Ovary (tissue), 9 donors: ENCODE measurements around the gene S1PR5. TPM values are rescaled to one million over a fixed set of nuclear protein-coding genes. Genes with fewer than 3 reads are reported as not detected.

ENCODE experiments used
- DNase-seq, 5 donors: peaks; one replicate each; pipeline ENCODE4 v3.0.0-alpha.2; 2019 to 2020
- H3K27ac ChIP-seq, 2 donors: fragments of 200-600 bp; one replicate each; pipeline versions ENCODE4 v1.5.1 to v1.8.0; 2019 to 2022
- H3K27me3 ChIP-seq: fragments of 200-600 bp; one replicate; pipeline ENCODE4 v1.8.0; 2022
- H3K36me3 ChIP-seq: fragments of 200-600 bp; sonication (generic); one replicate; pipeline ENCODE4 v1.5.1; 2019
- H3K4me1 ChIP-seq: one replicate; pipeline ENCODE4 v1.8.1; 2013; ENCODE audit warnings: mild to moderate bottlenecking, moderate library complexity; ENCODE audit not compliant: insufficient read depth
- H3K4me3 ChIP-seq: fragments of 200-600 bp; sonication (generic); one replicate; pipeline ENCODE4 v1.5.1; 2017
- H3K9me3 ChIP-seq, 2 donors: fragments of 200-600 bp in 1 of 2; sonication (generic) in 1 of 2; one replicate each; pipeline versions ENCODE4 v1.5.1 to v1.8.1; 2013 to 2019; ENCODE audit warnings: mild to moderate bottlenecking in 1 of 2, moderate library complexity in 1 of 2
- EP300 ChIP-seq: sonication (generic); formaldehyde crosslinking; IDR thresholded peaks from one replicate; pipeline ENCODE4 v1.6.1; 2017; ENCODE audit warnings: antibody characterized with exemption
- POLR2A ChIP-seq: fragments of 450-650 bp; IDR thresholded peaks from one replicate; pipeline ENCODE4 v1.6.1; 2017; ENCODE audit warnings: antibody characterized with exemption, mild to moderate bottlenecking, moderate library complexity
- WGBS, 3 donors: extraction: QIAGEN DNeasy Blood & Tissue Kit in 1 of 3; methylation state at CpG; one replicate each; pipeline versions ENCODE4 v1.1.5 to v1.1.7; 2013 to 2017; 5-methylcytosine and 5-hydroxymethylcytosine counted together
- intact Hi-C, 4 donors: fragments of 100-400 bp; cut with DNase I; formaldehyde crosslinking; loops; one replicate each; pipeline versions ENCODE4 v1.11.0 to v1.15.1; 2022 to 2023
- polyA plus RNA-seq, 2 donors: library from polyadenylated mRNA; stranded (reverse); fragments of 200-250 nt in 1 of 2; fragments of 350-450 nt in 1 of 2; fragmentation: Illumina TruSeq in 1 of 2; extraction: RNeasy Lipid Tissue Mini Kit (QIAGEN cat#74804) in 1 of 2; gene quantifications; one replicate each; pipeline ENCODE4 v1.2.3, GENCODE V29; 2013 to 2014
- total RNA-seq, 7 donors: library from RNA; depleted of rRNA in 2 of 7; stranded (reverse); fragments of >200 nt in 2 of 7; fragmentation: NEBNext Ultra II Directional in 3 of 7; extraction: Animal tissue kit (Norgen Biotek cat#: 25700) in 3 of 7; gene quantifications; one replicate each; pipeline versions ENCODE4 v1.1.0 to v1.2.4, GENCODE V29; 2016 to 2023
- TF ChIP-seq, protein P1 (sequence below), 3 donors: fragments of 450-650 bp in 2 of 3; fragments of 200-600 bp in 1 of 3; IDR thresholded peaks; one replicate each; pipeline versions ENCODE4 v1.5.1 to v1.8.0; 2016 to 2022; ENCODE audit warnings: antibody characterized with exemption in 3 of 3, mild to moderate bottlenecking in 1 of 3
- donor health status: DM: no; HTN: no; CAD: no; lungs with moderate emphysema.
- donor health status: DM: no; HTN: no; CAD: no.
- donor health status: Bipolar disorder and iron deficiency.
- donor health status: DM: yes; HTN: yes; CAD: no.
- donor health status: DM: no; HTN: no; CAD: no.
- donor health status: DM: yes; HTN: yes; CAD: no.

Gene S1PR5
- total and polyA plus RNA-seq, 9 donors = 0.12 to 1.4 (median 0.34) TPM; not detected in 1

- no peaks in the 10 kb centered on the region for H3K27me3 ChIP-seq
- intact Hi-C loops = no loop called here
- no peaks in the 10 kb centered on the region for H3K4me1 ChIP-seq
- no peaks in the 10 kb centered on the region for H3K9me3 ChIP-seq
- WGBS, 3 donors = 84 to 86% (median 85%) methylated on average over 7 of the region's 7 CpGs
- no peaks in the 10 kb centered on the region for H3K36me3 ChIP-seq
- no peak overlapping the region for H3K4me3 ChIP-seq
- no peak for DNase-seq
- no peak overlapping the region for H3K27ac ChIP-seq
- no peak for TF ChIP-seq POLR2A
Observed at GRCh38 chr19:10549733-10550132, 32.5 kb upstream of the S1PR5 start.

DNA sequence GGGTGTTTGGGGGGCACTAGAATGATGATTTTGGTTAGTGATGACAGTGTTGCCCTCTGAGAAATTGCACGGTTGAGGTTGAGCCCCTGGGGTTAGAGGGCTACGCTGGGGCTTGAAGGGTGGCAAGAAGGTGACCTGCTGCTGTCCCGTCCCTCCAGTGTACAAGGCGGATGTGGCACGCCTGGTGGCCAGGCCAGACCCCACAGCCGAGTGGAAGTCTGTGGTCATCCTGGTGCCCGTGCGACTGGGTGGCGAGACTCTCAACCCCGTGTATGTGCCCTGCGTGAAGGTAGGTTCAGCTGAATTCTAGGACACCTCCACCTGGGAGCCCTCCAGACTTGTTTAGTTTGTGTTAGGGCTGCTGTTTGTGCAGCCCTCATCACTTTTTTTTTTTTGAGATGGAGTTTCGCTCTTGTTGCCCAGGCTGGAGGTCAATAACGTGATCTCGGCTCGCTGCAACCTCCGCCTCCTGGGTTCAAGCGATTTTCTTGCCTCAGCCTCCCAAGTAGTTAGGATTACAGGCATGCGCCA is 31.6 kb upstream of the S1PR5 start:
- H3K27me3 ChIP-seq = no peaks in the 10 kb centered on the region
- H3K9me3 ChIP-seq = no peaks in the 10 kb centered on the region
- H3K4me1 ChIP-seq = no peaks in the 10 kb centered on the region
- no peak for DNase-seq
- no peaks in the 10 kb centered on the region for H3K36me3 ChIP-seq
- H3K4me3 ChIP-seq = no peak overlapping the region
- 92 to 96% (median 92%) methylated on average over 18 of the region's 18 CpGs for WGBS, 3 donors
- intact Hi-C loops = no loop called here
- no peak overlapping the region for H3K27ac ChIP-seq
- TF ChIP-seq, protein P1, sequence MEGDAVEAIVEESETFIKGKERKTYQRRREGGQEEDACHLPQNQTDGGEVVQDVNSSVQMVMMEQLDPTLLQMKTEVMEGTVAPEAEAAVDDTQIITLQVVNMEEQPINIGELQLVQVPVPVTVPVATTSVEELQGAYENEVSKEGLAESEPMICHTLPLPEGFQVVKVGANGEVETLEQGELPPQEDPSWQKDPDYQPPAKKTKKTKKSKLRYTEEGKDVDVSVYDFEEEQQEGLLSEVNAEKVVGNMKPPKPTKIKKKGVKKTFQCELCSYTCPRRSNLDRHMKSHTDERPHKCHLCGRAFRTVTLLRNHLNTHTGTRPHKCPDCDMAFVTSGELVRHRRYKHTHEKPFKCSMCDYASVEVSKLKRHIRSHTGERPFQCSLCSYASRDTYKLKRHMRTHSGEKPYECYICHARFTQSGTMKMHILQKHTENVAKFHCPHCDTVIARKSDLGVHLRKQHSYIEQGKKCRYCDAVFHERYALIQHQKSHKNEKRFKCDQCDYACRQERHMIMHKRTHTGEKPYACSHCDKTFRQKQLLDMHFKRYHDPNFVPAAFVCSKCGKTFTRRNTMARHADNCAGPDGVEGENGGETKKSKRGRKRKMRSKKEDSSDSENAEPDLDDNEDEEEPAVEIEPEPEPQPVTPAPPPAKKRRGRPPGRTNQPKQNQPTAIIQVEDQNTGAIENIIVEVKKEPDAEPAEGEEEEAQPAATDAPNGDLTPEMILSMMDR (IDR thresholded peaks at IDR 0.05) = no peak
- TF ChIP-seq EP300 (no peak), POLR2A (no peak)

DNA sequence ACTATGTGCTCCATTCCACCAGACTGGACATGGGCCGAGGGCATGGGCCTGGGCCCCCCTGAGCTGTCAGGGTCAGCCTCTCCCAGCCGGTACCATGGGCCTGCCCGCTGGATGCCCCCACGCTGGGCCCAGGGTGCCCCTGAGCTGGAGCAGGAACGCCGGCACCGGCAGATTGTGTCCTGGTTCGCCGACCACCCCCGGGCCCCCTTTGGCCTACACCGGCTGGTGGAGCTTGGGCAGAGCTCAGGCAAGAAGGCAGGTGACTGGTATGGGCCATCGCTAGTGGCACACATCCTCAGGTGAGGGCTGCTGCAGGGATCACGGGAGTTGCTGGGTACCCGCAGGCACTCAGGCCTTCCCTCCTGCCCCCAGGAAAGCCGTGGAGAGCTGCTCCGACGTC is 29.6 kb upstream of the S1PR5 start:
- Histone ChIP-seq H3K4me3 (no peak overlapping the region), H3K4me1 (peaks cover 2% of the 10 kb centered on the region), H3K36me3 (no peaks in the 10 kb centered on the region), H3K9me3 (no peaks in the 10 kb centered on the region), H3K27me3 (no peaks in the 10 kb centered on the region), H3K27ac (no peak overlapping the region)
- TF ChIP-seq, protein P1 (IDR thresholded peaks at IDR 0.05) = no peak
- no peak for TF ChIP-seq POLR2A
- TF ChIP-seq EP300 = no peak
- intact Hi-C loops = no loop called here
- DNase-seq = no peak
- WGBS, 3 donors = 82 to 88% (median 84%) methylated on average over 15 to 17 of the region's 17 CpGs

GRCh38 chr19:10544753-10545251 is 27.6 kb upstream of the S1PR5 start:
- Histone ChIP-seq H3K27ac (peak overlapping the region; percentile 84 to 95), H3K27me3 (no peaks in the 10 kb centered on the region), H3K36me3 (no peaks in the 10 kb centered on the region), H3K4me1 (peaks cover 2% of the 10 kb centered on the region), H3K9me3 (no peaks in the 10 kb centered on the region), H3K4me3 (peak overlapping the region; percentile 99)
- TF ChIP-seq POLR2A (no peak), EP300 (no peak)
- TF ChIP-seq, protein P1 (IDR thresholded peaks at IDR 0.05) = no peak
- intact Hi-C loops = no loop called here
- WGBS, 3 donors = 27 to 47% (median 31%) methylated on average over 23 of the region's 23 CpGs
- DNase-seq = no peak

GRCh38 chr19:10544242-10544752 is 27.1 kb upstream of the S1PR5 start:
- H3K27ac ChIP-seq = peak overlapping the region; percentile 84 to 95
- intact Hi-C loops = no loop called here
- H3K4me3 ChIP-seq = peak overlapping the region; percentile 99
- TF ChIP-seq POLR2A (no peak), EP300 (no peak)
- TF ChIP-seq, protein P1 (IDR thresholded peaks at IDR 0.05) = no peak
- H3K36me3 ChIP-seq = no peaks in the 10 kb centered on the region
- H3K9me3 ChIP-seq = no peaks in the 10 kb centered on the region
- H3K27me3 ChIP-seq = no peaks in the 10 kb centered on the region
- DNase-seq = peak; percentile 53 to 76 (median 56)
- peaks cover 2% of the 10 kb centered on the region for H3K4me1 ChIP-seq
- WGBS, 3 donors = 9 to 15% (median 14%) methylated on average over 22 of the region's 22 CpGs
